Keratinocyte (primary cell): ENCODE results near the gene EPHX1. TPM values are rescaled to one million over a fixed set of nuclear protein-coding genes. Genes with fewer than 3 reads are reported as not detected.
"Not testable (repeated sequence)": the region's sequence is repeated elsewhere in the genome, so short reads cannot be mapped to it uniquely, and the experiment has no call there.

Experiments used
- DNase-seq: peaks from one replicate; pipeline ENCODE4 v3.0.0-alpha.2; 2011; ENCODE audit warnings: low read depth, missing footprints, low spot score
- FAIRE-seq: peaks from 2 replicates; lab custom pipeline; 2011; peaks lifted over from hg19 to GRCh38; lab: Jason Lieb, UNC
- H2AFZ ChIP-seq: 2 replicates; pipeline ENCODE4 v1.6.0; 2012; ENCODE audit warnings: low read length, control low read depth, inconsistent platforms; ENCODE audit not compliant: control insufficient read depth
- H3K27ac ChIP-seq: 2 replicates; pipeline ENCODE4 v1.5.1; 2011; ENCODE audit warnings: low read length; ENCODE audit not compliant: control insufficient read depth, insufficient read depth
- H3K27me3 ChIP-seq: 3 replicates; pipeline ENCODE4 v1.6.0; 2011; ENCODE audit warnings: low read length; ENCODE audit not compliant: control insufficient read depth, insufficient read depth; ENCODE audit errors: extremely low read depth
- H3K36me3 ChIP-seq, 2 experiments: 2 replicates in 1 of 2; 3 replicates in 1 of 2; pipeline ENCODE4 v1.5.1; 2011; ENCODE audit warnings: low read length in 2 of 2, mild to moderate bottlenecking in 1 of 2; ENCODE audit not compliant: control insufficient read depth in 2 of 2, insufficient read depth in 2 of 2; ENCODE audit errors: extremely low read depth in 1 of 2
- H3K4me1 ChIP-seq: 3 replicates; pipeline ENCODE4 v1.5.1; 2011; ENCODE audit warnings: low read length; ENCODE audit not compliant: control insufficient read depth, insufficient read depth; ENCODE audit errors: extremely low read depth
- H3K4me2 ChIP-seq: 3 replicates; pipeline ENCODE4 v1.6.0; 2011; ENCODE audit warnings: low read depth, low read length; ENCODE audit not compliant: control insufficient read depth, insufficient read depth; ENCODE audit errors: extremely low read depth
- H3K4me3 ChIP-seq, 3 experiments: fragments of 200-600 bp in 1 of 3; sonication (generic) in 1 of 3; 2 replicates in 2 of 3; 3 replicates in 1 of 3; pipeline ENCODE4 v1.5.1; 2011 to 2016; ENCODE audit warnings: low read length in 3 of 3, mild to moderate bottlenecking in 3 of 3, control low read depth in 2 of 3, inconsistent platforms in 1 of 3, low read depth in 1 of 3, mixed read lengths in 1 of 3, mixed run types in 1 of 3, moderate library complexity in 1 of 3; ENCODE audit not compliant: control insufficient read depth in 2 of 3, insufficient read depth in 2 of 3; ENCODE audit errors: extremely low read depth in 1 of 3
- H3K79me2 ChIP-seq: 2 replicates; pipeline ENCODE4 v1.6.0; 2012; ENCODE audit warnings: low read length; ENCODE audit not compliant: control insufficient read depth, insufficient read depth
- H3K9ac ChIP-seq: 3 replicates; pipeline ENCODE4 v1.6.0; 2011; ENCODE audit warnings: low read length; ENCODE audit not compliant: control insufficient read depth, insufficient read depth; ENCODE audit errors: extremely low read depth
- H3K9me1 ChIP-seq: 3 replicates; pipeline ENCODE4 v1.6.0; 2011; ENCODE audit warnings: low read length; ENCODE audit not compliant: control insufficient read depth, insufficient read depth; ENCODE audit errors: extremely low read depth
- H3K9me3 ChIP-seq: 2 replicates; pipeline ENCODE4 v1.5.1; 2012; ENCODE audit warnings: low read depth, low read length; ENCODE audit not compliant: control insufficient read depth
- H4K20me1 ChIP-seq: 3 replicates; pipeline ENCODE4 v1.6.0; 2011; ENCODE audit warnings: low read length; ENCODE audit not compliant: control insufficient read depth, insufficient read depth; ENCODE audit errors: extremely low read depth
- CTCF ChIP-seq, 3 experiments: IDR thresholded peaks in 1 of 3; conservative IDR thresholded peaks in 1 of 3; optimal IDR thresholded peaks in 1 of 3; 2 replicates in 2 of 3; 3 replicates in 1 of 3; pipeline versions ENCODE3 to v1.5.1; 2011; ENCODE audit warnings: low read length in 3 of 3, mild to moderate bottlenecking in 3 of 3, moderate library complexity in 2 of 3, control low read depth in 1 of 3, inconsistent platforms in 1 of 3; ENCODE audit not compliant: insufficient read depth in 2 of 3; ENCODE audit errors: extremely low read depth in 1 of 3
- EZH2 ChIP-seq: IDR thresholded peaks from one replicate; pipeline ENCODE4 v1.6.1; 2012; ENCODE audit warnings: inconsistent platforms, mild to moderate bottlenecking, low read length, moderate library complexity
- dilution Hi-C: fragments of 300-500 bp; cut with MboI; formaldehyde crosslinking; loops from one replicate; pipeline ENCODE4 v1.7.0; 2020; ENCODE audit warnings: low sequenced_read_pairs; ENCODE audit not compliant: extremely low pct_ligation_motif_present
- polyA plus RNA-seq, 5 experiments: library from polyadenylated mRNA; depleted of rRNA in 3 of 5; stranded (reverse) in 3 of 5; stranded (forward) in 1 of 5; unstranded in 1 of 5; fragments of >200 nt; gene quantifications; 1 replicate in 1 of 5; 2 replicates in 3 of 5; 3 replicates in 1 of 5; pipeline versions ENCODE4 v1.2.1 to v1.2.3, GENCODE V29; 2011 to 2012; ENCODE audit warnings: missing spikeins in 2 of 5, low read depth in 1 of 5, low replicate concordance in 1 of 5

Gene EPHX1
- polyA plus RNA-seq, 1 donor (not counting 4 experiments of a cell fraction or from before 2014, with no cell fraction given) = 6.4 TPM

- dilution Hi-C loops = no loop called here
- Histone ChIP-seq H3K79me2 (no peaks in the 10 kb centered on the region), H3K9ac (no peak overlapping the region), H3K4me1 (no peaks in the 10 kb centered on the region), H3K4me3 (no peak overlapping the region), H3K9me1 (no peaks in the 10 kb centered on the region), H3K27me3 (no peaks in the 10 kb centered on the region), H3K4me2 (no peak overlapping the region), H3K27ac (no peak overlapping the region), H2AFZ (no peak overlapping the region), H4K20me1 (no peaks in the 10 kb centered on the region), H3K36me3 (no peaks in the 10 kb centered on the region), H3K9me3 (no peaks in the 10 kb centered on the region)
- DNase-seq = no peak
- no peak for TF ChIP-seq CTCF (optimal IDR thresholded peaks at IDR 0.05 in 1 of 3, IDR thresholded peaks at IDR 0.05 in 1 of 3, conservative IDR thresholded peaks at IDR 0.05 in 1 of 3; ENCODE audit: extremely low read depth in 1 of 3, insufficient read depth in 2 of 3, low read length in 3 of 3)
- TF ChIP-seq EZH2 = no peak
- FAIRE-seq = no peak
Observed at GRCh38 chr1:225834417-225835329, 24.7 kb downstream of the EPHX1 start.

- DNase-seq (no peak), FAIRE-seq (no peak)
- Histone ChIP-seq H3K4me2 (no peak overlapping the region), H3K9me3 (no peaks in the 10 kb centered on the region), H2AFZ (no peak overlapping the region), H3K9ac (no peak overlapping the region), H3K4me3 (no peak overlapping the region), H3K27me3 (no peaks in the 10 kb centered on the region), H4K20me1 (no peaks in the 10 kb centered on the region), H3K4me1 (no peaks in the 10 kb centered on the region), H3K79me2 (no peaks in the 10 kb centered on the region), H3K9me1 (no peaks in the 10 kb centered on the region), H3K36me3 (no peaks in the 10 kb centered on the region), H3K27ac (no peak overlapping the region)
- dilution Hi-C loops = no loop called here
- TF ChIP-seq CTCF (optimal IDR thresholded peaks at IDR 0.05 in 1 of 3, IDR thresholded peaks at IDR 0.05 in 1 of 3, conservative IDR thresholded peaks at IDR 0.05 in 1 of 3; ENCODE audit: extremely low read depth in 1 of 3, insufficient read depth in 2 of 3, low read length in 3 of 3) (no peak), EZH2 (no peak)
Observed at GRCh38 chr1:225835856-225836255, 25.9 kb downstream of the EPHX1 start.

GRCh38 chr1:225836296-225836695 lies 26.4 kb downstream of the EPHX1 start:
- H3K27me3 ChIP-seq, H3K36me3 ChIP-seq, H3K4me3 ChIP-seq, H3K9me3 ChIP-seq, H3K9ac ChIP-seq, H3K4me2 ChIP-seq, H3K4me1 ChIP-seq, dilution Hi-C loops, H3K27ac ChIP-seq, DNase-seq, H3K9me1 ChIP-seq, H3K79me2 ChIP-seq, FAIRE-seq, H2AFZ ChIP-seq, H4K20me1 ChIP-seq: not testable (repeated sequence)
